HG02623 (cell line): Measurements from ENCODE around the gene PTPRG.

Experiments
- ATAC-seq: cut with Tn5 transposase; IDR thresholded peaks from one replicate; pipeline ENCODE4 v1.9.1; 2021; ENCODE audit warnings: moderate library complexity; ENCODE audit not compliant: unreplicated experiment

PTPRG gene

GRCh38 chr3:62125380-62125779 lies 564.0 kb downstream of the PTPRG start:
- no peak for ATAC-seq

GRCh38 chr3:62127116-62127515 lies 565.7 kb downstream of the PTPRG start:
- no peak for ATAC-seq

- ATAC-seq: no peak
Measured at GRCh38 chr3:62128051-62128450, 566.7 kb downstream of the PTPRG start.

GRCh38 chr3:62128681-62129080 lies 567.3 kb downstream of the PTPRG start:
- no peak for ATAC-seq

- no peak for ATAC-seq
Measured at GRCh38 chr3:62131050-62131449, 569.7 kb downstream of the PTPRG start.

GRCh38 chr3:62131620-62132019 lies 570.2 kb downstream of the PTPRG start:
- no peak for ATAC-seq

- no peak for ATAC-seq
Measured at GRCh38 chr3:62132027-62132602, 570.7 kb downstream of the PTPRG start.

GRCh38 chr3:62133015-62133414 lies 571.6 kb downstream of the PTPRG start:
- no peak for ATAC-seq

- ATAC-seq: no peak
Measured at GRCh38 chr3:62134061-62134496, 572.7 kb downstream of the PTPRG start.

- ATAC-seq: no peak
Measured at GRCh38 chr3:62135741-62136140, 574.4 kb downstream of the PTPRG start.

GRCh38 chr3:62139957-62140356 lies 578.6 kb downstream of the PTPRG start:
- no peak for ATAC-seq

GRCh38 chr3:62142331-62143085 lies 581.1 kb downstream of the PTPRG start:
- no peak for ATAC-seq

GRCh38 chr3:62143843-62144450 lies 582.6 kb downstream of the PTPRG start:
- ATAC-seq: no peak

GRCh38 chr3:62144482-62144881 lies 583.1 kb downstream of the PTPRG start:
- ATAC-seq: no peak

GRCh38 chr3:62145086-62145757 lies 583.9 kb downstream of the PTPRG start:
- ATAC-seq: no peak

GRCh38 chr3:62149539-62149938 lies 588.2 kb downstream of the PTPRG start:
- ATAC-seq: no peak

GRCh38 chr3:62149962-62150361 lies 588.6 kb downstream of the PTPRG start:
- ATAC-seq: no peak

GRCh38 chr3:62151591-62151990 lies 590.2 kb downstream of the PTPRG start:
- ATAC-seq: no peak

- ATAC-seq: no peak
Measured at GRCh38 chr3:62153231-62153630, 591.9 kb downstream of the PTPRG start.

- ATAC-seq: no peak
Measured at GRCh38 chr3:62154457-62155148, 593.2 kb downstream of the PTPRG start.

- ATAC-seq: no peak
Measured at GRCh38 chr3:62159056-62159708, 597.8 kb downstream of the PTPRG start.
